H1 (cell line): Measurements from ENCODE around the gene NCAPD3.
"Not testable (repeated sequence)": the region's sequence is repeated elsewhere in the genome, so short reads cannot be mapped to it uniquely, and the experiment has no call there.

Experiments
- BCL11A ChIP-seq, 2 experiments: IDR thresholded peaks; one replicate each; pipeline ENCODE4 v1.6.1; 2011; ENCODE audit warnings: low read depth in 2 of 2, low read length in 2 of 2, mild to moderate bottlenecking in 2 of 2
- CTCF ChIP-seq, 3 experiments: IDR thresholded peaks; 1 replicate in 2 of 3; 2 replicates in 1 of 3; pipeline versions ENCODE4 v1.5.1 to v1.6.1; 2011; ENCODE audit warnings: low read length in 3 of 3, mild to moderate bottlenecking in 3 of 3, inconsistent platforms in 2 of 3, low read depth in 1 of 3, moderate library complexity in 1 of 3; ENCODE audit not compliant: insufficient read depth in 1 of 3; ENCODE audit errors: control extremely low read depth in 1 of 3
- EZH2 ChIP-seq: fragments of 200-600 bp; sonication (generic); IDR thresholded peaks from 2 replicates; pipeline ENCODE4 v1.7.1; 2012; ENCODE audit warnings: low read depth, mild to moderate bottlenecking, moderate library complexity, low read length, inconsistent platforms; ENCODE audit not compliant: severe bottlenecking
- JUN ChIP-seq: IDR thresholded peaks from 2 replicates; pipeline ENCODE4 v1.6.1; 2011; ENCODE audit warnings: low read depth, mild to moderate bottlenecking, improper control_type of control experiment, low read length
- POLR2AphosphoS5 ChIP-seq: IDR thresholded peaks from 2 replicates; pipeline ENCODE4 v1.6.1; 2011; ENCODE audit warnings: low read depth, low read length
- RFX5 ChIP-seq: IDR thresholded peaks from 2 replicates; pipeline ENCODE4 v1.6.1; 2011; ENCODE audit warnings: low read depth, low read length, improper control_type of control experiment, borderline replicate concordance
- RXRA ChIP-seq: IDR thresholded peaks from 2 replicates; pipeline ENCODE4 v1.6.1; 2011; ENCODE audit warnings: low read depth, mild to moderate bottlenecking, low read length, moderate library complexity; ENCODE audit not compliant: insufficient read depth

GRCh38 chr11:134113787-134114186 lies 110.0 kb downstream of the NCAPD3 start:
- TF ChIP-seq EZH2; CTCF (IDR thresholded peaks at IDR 0.05; ENCODE audit: control extremely low read depth in 1 of 3, insufficient read depth in 1 of 3, low read depth in 1 of 3, low read length in 3 of 3); BCL11A (IDR thresholded peaks at IDR 0.05; ENCODE audit: low read depth in 2 of 2, low read length in 2 of 2); RFX5; JUN; POLR2AphosphoS5; RXRA: not testable (repeated sequence)
